Measurements from ENCODE around the gene SEC14L1.
"Not testable (repeated sequence)": the region's sequence is repeated elsewhere in the genome, so short reads cannot be mapped to it uniquely, and the experiment has no call there.

Gene SEC14L1

GRCh38 chr17:77141846-77142449 is 1.2 kb downstream of the SEC14L1 start:
- DNase-seq (ENCODE audit: low spot score), result no peak

- DNase-seq (ENCODE audit: low spot score), result no peak
These were observed 1.9 kb downstream of the SEC14L1 start for GRCh38 chr17:77142689-77143088.

- DNase-seq (ENCODE audit: low spot score), result no peak
These were observed 2.5 kb downstream of the SEC14L1 start for GRCh38 chr17:77143306-77143705.

- no peak for DNase-seq (ENCODE audit: low spot score)
These were observed 3.5 kb downstream of the SEC14L1 start for GRCh38 chr17:77144227-77144626.

GRCh38 chr17:77145224-77145611 is 4.4 kb downstream of the SEC14L1 start:
- no peak for DNase-seq (ENCODE audit: low spot score)

- no peak for DNase-seq (ENCODE audit: low spot score)
These were observed 5.0 kb downstream of the SEC14L1 start for GRCh38 chr17:77145612-77146245.

GRCh38 chr17:77146246-77146632 is 5.5 kb downstream of the SEC14L1 start:
- no peak for DNase-seq (ENCODE audit: low spot score)

- no peak for DNase-seq (ENCODE audit: low spot score)
These were observed 6.1 kb downstream of the SEC14L1 start for GRCh38 chr17:77146882-77147281.

- no peak for DNase-seq (ENCODE audit: low spot score)
These were observed 6.6 kb downstream of the SEC14L1 start for GRCh38 chr17:77147357-77147801.

GRCh38 chr17:77148077-77148939 is 7.5 kb downstream of the SEC14L1 start:
- no peak for DNase-seq (ENCODE audit: low spot score)

- no peak for DNase-seq (ENCODE audit: low spot score)
These were observed 8.3 kb downstream of the SEC14L1 start for GRCh38 chr17:77148940-77149510.

GRCh38 chr17:77150196-77150595 is 9.4 kb downstream of the SEC14L1 start:
- no peak for DNase-seq (ENCODE audit: low spot score)

- no peak for DNase-seq (ENCODE audit: low spot score)
These were observed 10.4 kb downstream of the SEC14L1 start for GRCh38 chr17:77151186-77151585.

GRCh38 chr17:77152056-77152455 is 11.3 kb downstream of the SEC14L1 start:
- DNase-seq (ENCODE audit: low spot score), result not testable (repeated sequence)

- no peak for DNase-seq (ENCODE audit: low spot score)
These were observed 12.7 kb downstream of the SEC14L1 start for GRCh38 chr17:77153472-77153871.

- DNase-seq (ENCODE audit: low spot score), result no peak
These were observed 13.3 kb downstream of the SEC14L1 start for GRCh38 chr17:77153999-77154586.

- no peak for DNase-seq (ENCODE audit: low spot score)
These were observed 14.4 kb downstream of the SEC14L1 start for GRCh38 chr17:77155125-77155524.

GRCh38 chr17:77157766-77158165 is 17.0 kb downstream of the SEC14L1 start:
- not testable (repeated sequence) for DNase-seq (ENCODE audit: low spot score)

- DNase-seq (ENCODE audit: low spot score), result no peak
These were observed 19.5 kb downstream of the SEC14L1 start for GRCh38 chr17:77160091-77160874.

- DNase-seq (ENCODE audit: low spot score), result no peak
These were observed 20.2 kb downstream of the SEC14L1 start for GRCh38 chr17:77160875-77161530.

- DNase-seq (ENCODE audit: low spot score), result no peak
These were observed 21.2 kb downstream of the SEC14L1 start for GRCh38 chr17:77161953-77162352.
